Activated T-helper 1 cell treated with anti-CD3 and anti-CD28 coated beads, Interleukin-2, amount 50 U/mL, for 16 hours (primary cell): ENCODE data around the gene WDR77.

ENCODE experiments used
- DNase-seq, 2 donors: peaks; one replicate each; pipeline ENCODE4 v3.0.0-alpha.2; 2020; ENCODE audit warnings: low read depth in 1 of 2, low spot score in 1 of 2

Gene WDR77

GRCh38 chr1:111441573-111442192 is 7.4 kb downstream of the WDR77 start:
- DNase-seq, result peak; percentile 38 to 56

- no peak for DNase-seq
These were observed 9.3 kb downstream of the WDR77 start for GRCh38 chr1:111439461-111440351.

GRCh38 chr1:111436726-111437125 is 12.3 kb downstream of the WDR77 start:
- DNase-seq, result no peak

GRCh38 chr1:111424281-111424680 is 24.8 kb downstream of the WDR77 start:
- DNase-seq, result no peak

DNA sequence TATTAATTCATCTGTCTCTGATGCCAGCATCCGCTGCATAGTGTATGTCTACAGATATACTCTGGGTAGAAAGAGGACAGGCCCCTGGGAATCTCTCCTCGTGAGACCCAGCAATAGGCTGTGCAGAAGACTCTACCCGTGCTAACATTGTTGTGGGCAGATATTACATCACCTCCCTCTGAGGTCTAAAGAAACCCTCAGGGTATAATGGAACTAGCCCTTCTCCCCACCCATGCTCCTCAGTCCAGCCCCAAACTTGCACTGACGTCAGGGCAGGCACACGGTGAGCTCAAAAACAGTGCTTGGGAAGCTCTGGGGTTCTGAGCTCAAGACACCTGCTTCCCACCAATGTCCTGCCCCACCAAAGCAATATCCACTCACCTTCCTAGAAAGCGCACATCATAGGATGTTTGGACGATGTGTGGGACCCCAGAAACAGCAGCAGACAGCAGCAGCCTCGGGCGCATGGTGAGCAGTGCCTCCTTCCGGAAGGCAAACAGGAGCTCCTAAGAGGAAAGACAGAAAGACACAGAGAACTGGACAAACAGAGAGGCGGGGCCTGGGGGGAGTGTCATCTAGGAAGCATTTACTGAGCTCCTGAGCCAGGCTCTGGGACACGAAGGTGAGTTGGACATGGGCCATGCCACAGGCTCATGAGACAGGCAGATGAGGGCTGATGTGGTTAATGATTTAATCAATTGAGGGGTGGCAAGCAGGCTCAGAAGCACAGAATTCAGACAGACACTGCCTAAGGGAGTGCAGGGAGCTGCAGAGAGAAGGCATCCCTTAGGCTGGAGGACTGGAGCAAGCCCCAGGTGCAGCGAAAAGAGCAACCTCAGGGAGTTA is 26.3 kb downstream of the WDR77 start:
- no peak for DNase-seq

GRCh38 chr1:111420377-111420776 is 28.7 kb downstream of the WDR77 start:
- no peak for DNase-seq

DNA sequence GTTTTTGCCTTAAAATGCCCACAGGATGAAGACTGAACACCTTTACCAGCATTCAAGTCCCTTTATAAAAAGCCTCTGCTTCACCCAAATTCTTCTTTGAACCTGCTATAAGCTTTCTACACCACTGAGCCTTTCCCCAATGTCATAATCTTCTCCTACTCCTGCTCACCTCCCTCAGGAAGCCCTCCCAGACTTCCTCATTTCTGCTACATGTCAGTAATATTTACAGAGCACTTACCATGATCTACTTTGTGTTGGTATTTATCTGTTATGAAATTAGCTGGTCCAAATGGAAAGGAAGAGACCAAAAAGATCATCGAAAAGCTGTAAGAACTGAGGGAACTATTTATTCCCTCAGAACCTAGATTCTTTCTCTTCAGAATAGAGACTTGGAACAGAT is 30.0 kb downstream of the WDR77 start:
- no peak for DNase-seq

DNA sequence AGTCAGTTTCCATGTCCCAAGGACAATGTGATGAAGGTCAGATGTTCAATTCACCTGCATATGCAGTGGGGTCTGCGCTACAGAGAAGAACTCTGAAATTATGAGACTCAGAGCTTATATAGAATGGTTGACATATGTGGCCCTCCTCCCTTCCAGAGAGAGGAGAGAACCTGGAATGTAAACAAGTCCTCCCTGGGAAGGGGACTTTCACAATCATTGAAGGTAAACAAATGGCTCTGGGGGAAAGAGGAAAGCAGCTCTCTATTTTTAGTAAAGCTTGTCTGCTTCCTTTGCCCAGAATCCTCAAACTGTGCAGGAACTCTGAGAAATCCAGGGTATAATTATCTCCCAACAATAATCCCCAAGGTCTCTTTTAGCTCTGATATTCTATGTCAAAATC is 31.3 kb downstream of the WDR77 start:
- DNase-seq, result no peak

- DNase-seq, result no peak
These were observed 33.6 kb downstream of the WDR77 start for GRCh38 chr1:111415461-111415860.

- no peak for DNase-seq
These were observed 34.3 kb downstream of the WDR77 start for GRCh38 chr1:111414756-111415155.

GRCh38 chr1:111412839-111413238 is 36.2 kb downstream of the WDR77 start:
- no peak for DNase-seq

DNA sequence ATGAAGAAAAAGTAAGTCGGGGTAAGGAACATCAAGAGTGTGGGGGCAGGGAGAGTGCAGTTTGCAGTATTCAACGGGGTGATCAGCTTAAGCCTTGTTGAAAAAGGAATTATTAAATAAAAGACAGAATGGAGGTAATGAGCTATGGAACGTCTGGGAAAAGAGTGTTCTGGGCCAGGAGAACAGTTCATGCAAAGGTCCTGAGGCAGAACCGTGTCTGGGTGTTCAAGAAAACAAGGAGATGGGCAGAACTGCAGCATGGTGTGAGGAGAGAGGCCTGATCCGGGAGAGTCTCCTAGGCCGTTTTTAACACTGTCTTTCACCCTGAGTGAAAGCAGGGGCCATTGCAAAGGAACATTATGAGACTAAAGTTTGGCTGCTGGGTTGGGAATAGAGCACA is 41.8 kb downstream of the WDR77 start:
- no peak for DNase-seq

- DNase-seq, result peak in 1 of 2 donors; percentile 9
These were observed 42.7 kb downstream of the WDR77 start for GRCh38 chr1:111406321-111406768.

GRCh38 chr1:111404588-111404987 is 44.5 kb downstream of the WDR77 start:
- DNase-seq, result no peak

DNA sequence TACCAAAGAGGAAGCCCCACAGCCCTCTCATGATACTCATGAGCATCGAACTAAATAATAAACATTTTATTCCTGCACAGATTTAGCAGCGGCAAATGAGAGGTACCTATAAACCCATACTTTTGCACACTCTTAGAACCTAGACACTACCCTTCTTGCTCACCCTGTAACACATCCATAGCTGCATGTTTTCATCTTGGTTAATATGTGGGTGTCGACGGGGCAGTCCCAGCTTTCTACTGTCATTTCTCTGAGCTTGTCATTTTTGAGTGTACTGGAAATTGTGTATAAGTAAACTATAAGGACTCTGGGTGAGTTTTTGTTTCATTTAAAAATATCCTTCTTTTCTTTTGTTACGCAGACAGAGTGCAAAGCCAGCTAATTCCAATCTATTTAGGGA is 47.0 kb downstream of the WDR77 start:
- DNase-seq, result no peak

DNA sequence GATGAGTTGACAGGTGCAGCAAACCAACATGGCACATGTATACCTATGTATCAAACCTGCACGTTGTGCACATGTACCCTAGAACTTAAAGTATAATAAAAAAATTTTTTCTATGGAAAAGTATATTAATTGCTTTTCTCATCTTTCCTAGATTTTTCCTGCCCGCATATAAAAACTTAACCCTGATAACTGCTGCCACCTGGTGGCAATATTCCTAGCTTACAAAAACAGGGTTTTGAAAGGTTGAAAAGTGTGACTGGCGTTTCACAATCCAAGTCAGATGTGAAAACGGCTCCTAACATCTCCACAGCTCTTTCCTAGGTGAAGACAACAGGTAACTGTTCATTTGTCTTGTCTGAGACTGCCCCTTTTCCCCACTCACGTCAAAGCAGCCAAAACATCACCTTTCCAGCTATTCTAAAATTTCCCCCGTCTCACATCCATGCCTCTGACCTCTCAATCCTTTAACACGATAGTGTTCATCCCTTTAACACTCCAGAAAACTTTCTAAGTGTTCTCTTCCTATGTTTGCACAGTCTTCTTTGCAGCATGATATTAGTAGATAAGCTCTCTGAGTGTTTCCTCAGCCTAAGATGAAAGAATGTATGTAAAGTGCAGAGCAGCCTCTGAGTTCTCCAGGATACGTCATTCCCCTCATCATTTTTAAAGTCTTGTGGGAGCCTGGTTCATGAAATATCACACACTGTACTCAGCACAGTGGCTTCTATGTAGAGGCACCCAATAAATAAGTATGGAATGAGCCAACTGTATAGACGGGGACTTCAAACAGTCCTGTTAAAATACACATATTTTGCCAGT is 49.1 kb downstream of the WDR77 start:
- DNase-seq, result peak in 1 of 2 donors; percentile 5

DNA sequence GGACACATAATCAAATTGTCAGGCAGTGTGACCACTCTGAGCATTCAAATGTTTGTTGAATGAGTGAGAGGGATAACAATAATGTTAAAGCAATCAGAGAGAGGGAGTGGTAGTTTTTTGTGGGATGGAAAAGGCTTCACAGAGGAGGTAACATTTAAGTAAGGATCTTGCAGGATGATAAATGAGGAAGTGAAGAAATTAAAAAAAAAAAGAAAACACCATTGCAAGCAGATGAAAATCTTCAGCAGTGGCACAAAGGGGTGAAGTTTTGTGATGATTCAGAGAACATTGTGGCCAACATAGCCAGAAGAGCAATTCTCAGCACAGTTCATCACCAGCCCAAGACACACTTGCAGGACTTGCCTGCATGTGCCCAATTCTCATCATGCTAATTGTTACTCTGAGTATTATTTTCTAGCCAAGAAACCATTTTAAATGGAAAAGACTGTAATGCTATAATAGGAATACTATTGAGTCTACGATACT is 56.6 kb downstream of the WDR77 start:
- DNase-seq, result no peak

GRCh38 chr1:111392042-111392441 is 57.0 kb downstream of the WDR77 start:
- DNase-seq, result no peak
